ENCODE data around the gene PTBP1.

DNA sequence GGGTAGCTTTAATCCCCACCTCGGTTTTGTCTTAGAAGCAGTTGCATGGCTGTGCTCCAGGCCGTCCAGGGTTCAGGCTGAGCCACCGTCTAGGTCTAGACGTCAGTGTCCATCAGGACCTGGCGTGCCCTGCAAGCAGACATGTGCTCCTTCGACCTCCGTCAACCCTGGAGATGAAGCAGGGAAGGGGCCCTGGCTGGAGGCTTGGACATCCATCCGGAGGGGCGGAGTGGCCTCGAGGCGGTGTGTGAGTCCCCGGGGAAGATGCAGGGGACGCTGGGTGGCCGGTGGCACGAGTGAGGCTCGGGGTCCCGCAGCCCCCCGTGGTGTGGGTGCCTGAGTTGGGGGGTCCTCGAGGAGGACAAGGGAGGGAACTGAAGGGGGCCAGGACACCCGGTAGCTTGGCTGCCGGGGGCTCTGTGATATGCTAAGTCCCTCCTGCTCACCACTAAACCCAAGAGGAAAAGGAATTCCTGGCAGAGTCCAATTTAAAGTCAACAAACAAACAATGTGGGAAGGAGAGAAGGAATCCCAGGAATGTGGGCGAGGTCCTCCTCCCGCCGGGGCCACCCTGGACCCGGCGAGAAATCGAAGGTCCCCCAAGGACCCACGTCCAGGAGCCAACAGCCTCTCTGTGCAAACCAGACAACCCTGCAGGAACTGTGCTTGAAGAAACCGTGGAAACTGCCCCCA is 14.9 kb upstream of the PTBP1 start:
- TF ChIP-seq, protein P1, sequence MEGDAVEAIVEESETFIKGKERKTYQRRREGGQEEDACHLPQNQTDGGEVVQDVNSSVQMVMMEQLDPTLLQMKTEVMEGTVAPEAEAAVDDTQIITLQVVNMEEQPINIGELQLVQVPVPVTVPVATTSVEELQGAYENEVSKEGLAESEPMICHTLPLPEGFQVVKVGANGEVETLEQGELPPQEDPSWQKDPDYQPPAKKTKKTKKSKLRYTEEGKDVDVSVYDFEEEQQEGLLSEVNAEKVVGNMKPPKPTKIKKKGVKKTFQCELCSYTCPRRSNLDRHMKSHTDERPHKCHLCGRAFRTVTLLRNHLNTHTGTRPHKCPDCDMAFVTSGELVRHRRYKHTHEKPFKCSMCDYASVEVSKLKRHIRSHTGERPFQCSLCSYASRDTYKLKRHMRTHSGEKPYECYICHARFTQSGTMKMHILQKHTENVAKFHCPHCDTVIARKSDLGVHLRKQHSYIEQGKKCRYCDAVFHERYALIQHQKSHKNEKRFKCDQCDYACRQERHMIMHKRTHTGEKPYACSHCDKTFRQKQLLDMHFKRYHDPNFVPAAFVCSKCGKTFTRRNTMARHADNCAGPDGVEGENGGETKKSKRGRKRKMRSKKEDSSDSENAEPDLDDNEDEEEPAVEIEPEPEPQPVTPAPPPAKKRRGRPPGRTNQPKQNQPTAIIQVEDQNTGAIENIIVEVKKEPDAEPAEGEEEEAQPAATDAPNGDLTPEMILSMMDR (conservative IDR thresholded peaks at IDR 0.05): no peak
- TF ChIP-seq ZFX (IDR thresholded peaks at IDR 0.05): no peak

Data from C4-2B (cell line).